Upper lobe of right lung (tissue), 1 donor: Measurements from ENCODE around the gene B4GALNT3. TPM values are rescaled to one million over a fixed set of nuclear protein-coding genes. Genes with fewer than 3 reads are reported as not detected.

Experiments
- ATAC-seq: fragments of 200-7000 bp; cut with Tn5 transposase; one replicate; pipeline ENCODE4 v1.9.1; 2020; ENCODE audit warnings: mild to moderate bottlenecking, moderate library complexity
- DNase-seq: peaks from one replicate; pipeline ENCODE4 v3.0.0-alpha.2; 2020
- H3K27ac ChIP-seq: fragments of 200-600 bp; one replicate; pipeline ENCODE4 v1.8.0; 2022
- H3K27me3 ChIP-seq: fragments of 200-600 bp; one replicate; pipeline ENCODE4 v1.8.0; 2022; ENCODE audit warnings: mild to moderate bottlenecking
- H3K36me3 ChIP-seq: fragments of 200-600 bp; one replicate; pipeline ENCODE4 v1.8.0; 2022
- H3K4me1 ChIP-seq: fragments of 200-600 bp; one replicate; pipeline ENCODE4 v1.8.0; 2022
- H3K4me3 ChIP-seq: fragments of 200-600 bp; one replicate; pipeline ENCODE4 v1.8.0; 2022; ENCODE audit warnings: mild to moderate bottlenecking
- H3K9me3 ChIP-seq: fragments of 200-600 bp; one replicate; pipeline ENCODE4 v1.8.0; 2022
- intact Hi-C: fragments of 100-400 bp; cut with DNase I; formaldehyde crosslinking; loops from one replicate; pipeline ENCODE4 v1.11.0; 2022
- total RNA-seq: library from RNA; stranded (reverse); fragmentation: NEBNext Ultra II Directional; extraction: Animal tissue kit (Norgen Biotek cat#: 25700); gene quantifications from one replicate; pipeline ENCODE4 v1.2.1, GENCODE V29; 2021
- TF ChIP-seq, protein P1 (sequence below): fragments of 200-600 bp; IDR thresholded peaks from one replicate; pipeline ENCODE4 v1.8.0; 2022; ENCODE audit warnings: antibody characterized with exemption
- donor health status: DM: no; HTN: yes; CAD: no; lungs with severe emphysema.

Gene B4GALNT3
- total RNA-seq, 1 donor from 2014 or later: 14.0 TPM

DNA sequence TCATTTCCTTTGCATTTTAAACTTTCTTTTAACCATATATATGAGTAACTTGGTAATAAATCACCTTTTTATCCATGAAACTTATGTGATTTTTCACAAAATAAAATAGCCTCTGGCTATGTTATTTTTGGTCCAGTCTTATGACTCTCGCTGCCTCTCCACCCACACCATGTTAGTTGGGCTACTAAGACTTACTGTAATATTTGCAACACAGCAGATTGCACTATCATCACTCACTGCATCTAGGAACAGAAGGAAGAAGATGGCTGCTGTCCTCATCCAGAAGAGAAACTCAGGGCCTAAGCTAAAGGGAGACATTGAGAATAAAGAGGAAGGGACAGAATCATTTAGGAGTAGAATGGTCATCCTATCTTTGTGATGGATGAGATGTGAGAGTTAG, 12.6 kb upstream of the B4GALNT3 start:
- intact Hi-C loops: no loop called here
- ATAC-seq (peak; percentile 77), DNase-seq (no peak)
- H3K4me1 ChIP-seq: no peaks in the 10 kb centered on the region
- no peaks in the 10 kb centered on the region for H3K36me3 ChIP-seq
- peaks cover 4% of the 10 kb centered on the region for H3K27me3 ChIP-seq
- H3K4me3 ChIP-seq: no peak overlapping the region
- no peaks in the 10 kb centered on the region for H3K9me3 ChIP-seq
- TF ChIP-seq, protein P1, sequence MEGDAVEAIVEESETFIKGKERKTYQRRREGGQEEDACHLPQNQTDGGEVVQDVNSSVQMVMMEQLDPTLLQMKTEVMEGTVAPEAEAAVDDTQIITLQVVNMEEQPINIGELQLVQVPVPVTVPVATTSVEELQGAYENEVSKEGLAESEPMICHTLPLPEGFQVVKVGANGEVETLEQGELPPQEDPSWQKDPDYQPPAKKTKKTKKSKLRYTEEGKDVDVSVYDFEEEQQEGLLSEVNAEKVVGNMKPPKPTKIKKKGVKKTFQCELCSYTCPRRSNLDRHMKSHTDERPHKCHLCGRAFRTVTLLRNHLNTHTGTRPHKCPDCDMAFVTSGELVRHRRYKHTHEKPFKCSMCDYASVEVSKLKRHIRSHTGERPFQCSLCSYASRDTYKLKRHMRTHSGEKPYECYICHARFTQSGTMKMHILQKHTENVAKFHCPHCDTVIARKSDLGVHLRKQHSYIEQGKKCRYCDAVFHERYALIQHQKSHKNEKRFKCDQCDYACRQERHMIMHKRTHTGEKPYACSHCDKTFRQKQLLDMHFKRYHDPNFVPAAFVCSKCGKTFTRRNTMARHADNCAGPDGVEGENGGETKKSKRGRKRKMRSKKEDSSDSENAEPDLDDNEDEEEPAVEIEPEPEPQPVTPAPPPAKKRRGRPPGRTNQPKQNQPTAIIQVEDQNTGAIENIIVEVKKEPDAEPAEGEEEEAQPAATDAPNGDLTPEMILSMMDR: no peak
- H3K27ac ChIP-seq: no peak overlapping the region

DNA sequence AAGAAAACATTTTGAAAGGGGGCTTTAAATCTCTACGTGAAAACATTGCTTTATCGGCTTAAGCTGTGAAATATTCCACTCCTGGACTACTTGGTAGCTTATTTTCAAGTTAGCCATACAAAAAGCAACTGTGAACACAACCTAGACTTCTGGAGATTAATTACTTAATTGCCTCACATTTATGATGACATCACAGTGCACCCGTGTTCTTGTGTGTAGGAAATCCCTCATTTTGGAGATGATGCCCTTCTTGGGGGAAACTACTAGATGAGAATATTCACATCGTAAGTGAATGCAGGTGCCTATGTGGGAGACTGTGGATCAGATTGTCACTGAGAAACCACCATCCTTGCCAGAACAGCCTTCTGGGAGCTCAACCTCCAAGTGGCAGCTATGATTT, 10.5 kb upstream of the B4GALNT3 start:
- Histone ChIP-seq H3K4me1 (no peaks in the 10 kb centered on the region), H3K9me3 (no peaks in the 10 kb centered on the region), H3K4me3 (no peak overlapping the region), H3K36me3 (no peaks in the 10 kb centered on the region), H3K27ac (no peak overlapping the region), H3K27me3 (peaks cover 4% of the 10 kb centered on the region)
- TF ChIP-seq, protein P1: no peak
- intact Hi-C loops: no loop called here
- ATAC-seq (no peak), DNase-seq (no peak)

DNA sequence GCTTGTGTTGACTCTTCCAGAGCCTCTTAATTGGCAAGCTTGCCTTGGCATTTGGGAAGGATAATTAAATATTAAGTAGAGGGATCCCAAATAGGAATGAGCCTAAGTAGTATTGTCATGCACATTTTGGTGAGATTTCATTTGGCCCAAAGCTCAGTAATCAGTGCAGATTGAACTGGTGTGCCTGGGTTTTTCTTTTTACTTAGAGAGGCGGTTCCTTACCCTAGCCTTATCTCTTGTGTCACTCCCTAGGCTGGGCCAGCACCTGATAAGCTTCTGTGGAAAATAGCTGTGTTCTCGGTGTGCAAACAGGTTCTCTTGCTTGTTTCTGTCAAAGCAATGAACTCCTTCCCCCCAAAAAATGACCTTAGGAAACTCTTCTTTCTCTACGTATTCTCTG, 9.3 kb upstream of the B4GALNT3 start:
- Histone ChIP-seq H3K9me3 (no peaks in the 10 kb centered on the region), H3K27me3 (peaks cover 4% of the 10 kb centered on the region), H3K4me1 (no peaks in the 10 kb centered on the region), H3K27ac (no peak overlapping the region), H3K4me3 (no peak overlapping the region), H3K36me3 (no peaks in the 10 kb centered on the region)
- ATAC-seq (no peak), DNase-seq (no peak)
- TF ChIP-seq, protein P1: no peak
- intact Hi-C loops: loop anchor here (5.0 kb wide), 1 partner anchor 97 kb away; no protein-coding TSS in a partner anchor

DNA sequence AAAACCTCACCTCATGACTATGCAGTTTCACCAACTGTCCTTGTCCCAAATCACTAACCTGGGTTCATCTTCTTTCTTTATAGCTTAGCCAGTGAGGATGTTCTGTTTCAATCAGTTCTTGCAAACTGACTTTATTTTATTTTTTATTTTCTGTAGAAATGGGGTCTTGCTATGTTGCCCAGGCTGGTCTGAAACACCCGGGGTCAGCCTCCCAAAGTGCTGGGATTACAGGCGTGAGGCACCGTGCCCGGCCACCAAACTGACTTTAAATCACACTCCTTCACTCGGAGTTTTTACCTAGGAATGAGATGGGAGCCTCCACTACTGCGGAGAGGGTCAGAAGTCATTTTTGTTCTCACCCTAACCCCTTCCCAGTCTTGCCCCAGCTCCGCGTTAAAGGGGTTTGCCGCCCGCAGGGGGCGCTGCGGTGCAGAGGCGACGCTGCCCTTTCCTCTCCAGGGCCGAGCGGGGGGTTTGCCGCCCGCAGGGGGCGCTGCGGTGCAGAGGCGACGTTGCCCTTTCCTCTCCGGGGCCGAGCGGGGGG, 7.0 kb upstream of the B4GALNT3 start:
- Histone ChIP-seq H3K27me3 (peaks cover 4% of the 10 kb centered on the region), H3K9me3 (no peaks in the 10 kb centered on the region), H3K27ac (no peak overlapping the region), H3K36me3 (no peaks in the 10 kb centered on the region), H3K4me1 (no peaks in the 10 kb centered on the region), H3K4me3 (no peak overlapping the region)
- ATAC-seq (no peak), DNase-seq (peak; percentile 69)
- TF ChIP-seq, protein P1: no peak
- intact Hi-C loops: loop anchor here (5.0 kb wide), 1 partner anchor 95 kb away; no protein-coding TSS in a partner anchor

DNA sequence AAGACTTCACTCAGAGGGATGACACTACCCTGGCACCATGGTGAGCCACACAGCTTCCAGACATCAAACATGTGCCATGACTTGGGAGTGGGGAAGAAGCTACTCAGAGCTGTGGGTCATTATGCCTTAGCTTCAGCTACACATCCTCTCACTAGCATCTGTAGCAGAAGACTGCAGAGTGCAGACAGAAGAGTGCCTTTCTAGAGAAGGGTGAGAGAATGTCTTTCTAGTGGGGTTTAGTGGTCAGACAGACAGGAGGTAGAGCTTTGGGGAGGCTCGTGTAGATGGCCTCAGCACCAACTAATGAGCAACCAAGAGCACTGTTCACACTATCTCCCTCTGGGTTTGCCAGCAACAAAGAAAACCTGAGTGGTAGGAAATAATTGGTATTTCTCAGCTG, 4.9 kb upstream of the B4GALNT3 start:
- H3K27ac ChIP-seq: no peak overlapping the region
- no peaks in the 10 kb centered on the region for H3K9me3 ChIP-seq
- TF ChIP-seq, protein P1: no peak
- H3K4me3 ChIP-seq: no peak overlapping the region
- intact Hi-C loops: loop anchor here (5.0 kb wide), 1 partner anchor 92 kb away; no protein-coding TSS in a partner anchor
- peaks cover 6% of the 10 kb centered on the region for H3K4me1 ChIP-seq
- H3K36me3 ChIP-seq: no peaks in the 10 kb centered on the region
- DNase-seq (no peak), ATAC-seq (no peak)
- peaks cover 8% of the 10 kb centered on the region for H3K27me3 ChIP-seq

DNA sequence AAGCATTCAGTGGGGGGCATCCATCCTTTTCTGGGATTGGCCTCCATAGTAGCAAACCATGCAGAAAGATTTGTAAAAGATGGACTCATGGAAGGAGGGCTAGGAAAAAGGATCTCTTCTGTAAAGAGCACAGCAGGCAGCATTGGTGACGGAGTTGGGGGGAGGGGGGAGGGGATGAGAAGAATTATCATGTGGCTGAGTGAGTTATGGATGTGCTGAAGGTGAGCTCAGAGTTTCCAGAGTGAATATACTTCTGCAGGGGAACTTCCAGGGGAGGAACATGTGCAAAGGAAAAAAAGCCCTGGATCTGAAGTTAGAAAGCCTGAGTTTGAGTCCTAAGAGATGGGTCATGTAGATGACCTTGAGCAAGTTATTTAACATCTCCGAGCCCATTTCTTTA, 3.9 kb upstream of the B4GALNT3 start:
- intact Hi-C loops: no loop called here
- Histone ChIP-seq H3K36me3 (no peaks in the 10 kb centered on the region), H3K4me3 (no peak overlapping the region), H3K4me1 (peaks cover 6% of the 10 kb centered on the region), H3K27ac (no peak overlapping the region), H3K9me3 (no peaks in the 10 kb centered on the region), H3K27me3 (peaks cover 13% of the 10 kb centered on the region)
- ATAC-seq (no peak), DNase-seq (no peak)
- TF ChIP-seq, protein P1: no peak
